SK-N-SH (cell line): ENCODE results near the gene NCKAP5. TPM values are rescaled to one million over a fixed set of nuclear protein-coding genes. Genes with fewer than 3 reads are reported as not detected.

ENCODE experiments used
- CTCF ChIA-PET: fragments of 300-600, 350-600 bp; formaldehyde crosslinking; extraction: SDS; loops from one replicate; lab custom pipeline; 2021; lab: Yijun Ruan, JAX
- POLR2A ChIA-PET: fragments of 350-600 bp; sonication (Branson Sonifier 250); formaldehyde crosslinking; extraction: SDS; loops from one replicate; lab custom pipeline; 2020; ENCODE audit warnings: antibody characterized with exemption, inconsistent platforms; lab: Yijun Ruan, JAX
- DNase-seq: peaks from one replicate; pipeline ENCODE4 v3.0.0; 2012
- H2AFZ ChIP-seq: fragments of 200-600 bp; sonication (generic); 2 replicates; pipeline ENCODE4 v1.8.1; 2016; ENCODE audit warnings: antibody characterized with exemption, mild to moderate bottlenecking, low read depth
- H3F3A ChIP-seq: fragments of 200-600 bp; sonication (generic); replicated peaks from 2 replicates; pipeline ENCODE3; 2016; ENCODE audit warnings: antibody characterized with exemption, mild to moderate bottlenecking; ENCODE audit not compliant: insufficient read depth
- H3K27ac ChIP-seq, 2 experiments: fragments of 200-500 bp in 1 of 2; fragments of 200-600 bp in 1 of 2; sonication (Bioruptor generic) in 1 of 2; sonication (generic), shearing (Covaris generic) in 1 of 2; 2 replicates each; pipeline versions ENCODE4 v1.5.1 to v1.6.1; 2014 to 2016; ENCODE audit warnings: low read depth in 2 of 2, inconsistent platforms in 1 of 2, low read length in 1 of 2, mild to moderate bottlenecking in 1 of 2, mixed read lengths in 1 of 2
- H3K27me3 ChIP-seq: fragments of 200-600 bp; sonication (generic), shearing (Covaris generic); 2 replicates; pipeline ENCODE4 v1.6.1; 2016; ENCODE audit warnings: mixed run types; ENCODE audit not compliant: insufficient read depth
- H3K36me3 ChIP-seq, 2 experiments: fragments of 200-500 bp in 1 of 2; fragments of 200-600 bp in 1 of 2; sonication (Bioruptor generic) in 1 of 2; sonication (generic) in 1 of 2; replicated peaks in 1 of 2; 2 replicates each; pipeline versions ENCODE3 to v1.5.1; 2014 to 2016; ENCODE audit warnings: low read length in 1 of 2, mild to moderate bottlenecking in 1 of 2; ENCODE audit not compliant: insufficient read depth in 2 of 2, control insufficient read depth in 1 of 2
- H3K4me1 ChIP-seq, 2 experiments: fragments of 200-500 bp in 1 of 2; fragments of 200-600 bp in 1 of 2; sonication (Bioruptor generic) in 1 of 2; sonication (generic), shearing (Covaris generic) in 1 of 2; 2 replicates each; pipeline versions ENCODE4 v1.5.1 to v1.6.1; 2014 to 2016; ENCODE audit warnings: low read depth in 1 of 2, low read length in 1 of 2, mixed run types in 1 of 2; ENCODE audit not compliant: insufficient read depth in 2 of 2, control insufficient read depth in 1 of 2
- H3K4me2 ChIP-seq: fragments of 200-600 bp; sonication (generic), shearing (Covaris generic); 2 replicates; pipeline ENCODE4 v1.6.1; 2017; ENCODE audit warnings: mixed run types
- H3K4me3 ChIP-seq, 2 experiments: fragments of 200-500 bp in 1 of 2; fragments of 200-600 bp in 1 of 2; sonication (Bioruptor generic) in 1 of 2; sonication (generic), shearing (Covaris generic) in 1 of 2; 2 replicates each; pipeline versions ENCODE4 v1.5.1 to v1.8.1; 2014 to 2016; ENCODE audit warnings: low read depth in 2 of 2, inconsistent platforms in 1 of 2, low read length in 1 of 2, mild to moderate bottlenecking in 1 of 2, mixed read lengths in 1 of 2, moderate library complexity in 1 of 2
- H3K79me2 ChIP-seq: fragments of 200-600 bp; sonication (generic); 2 replicates; pipeline ENCODE4 v1.8.1; 2017; ENCODE audit warnings: mild to moderate bottlenecking; ENCODE audit not compliant: insufficient read depth
- H3K9ac ChIP-seq: fragments of 200-600 bp; sonication (generic); 2 replicates; pipeline ENCODE4 v1.6.1; 2017; ENCODE audit warnings: mixed run types
- H3K9me2 ChIP-seq: fragments of 200-600 bp; sonication (generic); 2 replicates; pipeline ENCODE4 v1.6.1; 2017; ENCODE audit warnings: mixed run types
- H3K9me3 ChIP-seq: fragments of 200-600 bp; sonication (generic); 2 replicates; pipeline ENCODE4 v1.6.1; 2017; ENCODE audit warnings: mixed run types, mild to moderate bottlenecking, moderate library complexity
- H4K20me1 ChIP-seq: fragments of 200-600 bp; sonication (generic); 2 replicates; pipeline ENCODE4 v1.6.1; 2017; ENCODE audit warnings: mild to moderate bottlenecking, mixed run types; ENCODE audit not compliant: insufficient read depth
- CHD2 ChIP-seq: fragments of 150-350 bp; IDR thresholded peaks from 2 replicates; pipeline ENCODE4 v1.6.1; 2018; ENCODE audit warnings: low read length; ENCODE audit not compliant: partially characterized antibody
- ELF1 ChIP-seq: IDR thresholded peaks from 2 replicates; pipeline ENCODE4 v1.4.0; 2012
- EP300 ChIP-seq, 2 experiments: IDR thresholded peaks; 2 replicates each; pipeline versions ENCODE4 v1.4.0 to v1.6.1; 2012; ENCODE audit warnings: borderline replicate concordance in 1 of 2, low read depth in 1 of 2, low read length in 1 of 2
- EZH2phosphoT487 ChIP-seq: fragments of 200-600 bp; sonication (generic); IDR thresholded peaks from 2 replicates; pipeline ENCODE4 v1.6.1; 2017; ENCODE audit warnings: low read depth, mixed run types, mild to moderate bottlenecking, antibody characterized with exemption, moderate library complexity, borderline replicate concordance
- GABPA ChIP-seq: IDR thresholded peaks from 2 replicates; pipeline ENCODE4 v1.4.0; 2012; ENCODE audit warnings: low read depth, mild to moderate bottlenecking
- GATA2 ChIP-seq: sonication (generic); formaldehyde crosslinking; IDR thresholded peaks from 2 replicates; pipeline ENCODE4 v1.5.0; 2020; ENCODE audit warnings: mild to moderate bottlenecking, missing genetic modification reagents
- MAX ChIP-seq: IDR thresholded peaks from 2 replicates; pipeline ENCODE4 v1.4.0; 2012; ENCODE audit warnings: low read depth
- MEF2A ChIP-seq: IDR thresholded peaks from 2 replicates; pipeline ENCODE4 v1.4.0; 2012; ENCODE audit warnings: low read depth, borderline replicate concordance
- MXI1 ChIP-seq: IDR thresholded peaks from 2 replicates; pipeline ENCODE4 v1.6.1; 2012; ENCODE audit warnings: mild to moderate bottlenecking, low read depth, low read length, improper control_type of control experiment
- NFIC ChIP-seq: IDR thresholded peaks from 2 replicates; pipeline ENCODE4 v1.4.0; 2012; ENCODE audit warnings: borderline replicate concordance
- NRF1 ChIP-seq: IDR thresholded peaks from 2 replicates; pipeline ENCODE4 v1.6.1; 2012; ENCODE audit warnings: low read depth, mild to moderate bottlenecking, low read length
- PBX3 ChIP-seq: IDR thresholded peaks from 2 replicates; pipeline ENCODE4; 2012
- RCOR1 ChIP-seq: fragments of 150-350 bp; IDR thresholded peaks from 2 replicates; pipeline ENCODE4 v1.6.1; 2017; ENCODE audit warnings: antibody characterized with exemption, low read length
- RFX5 ChIP-seq: IDR thresholded peaks from 2 replicates; pipeline ENCODE4 v1.6.1; 2012; ENCODE audit warnings: mild to moderate bottlenecking, improper control_type of control experiment, low read length
- SIN3A ChIP-seq: IDR thresholded peaks from 2 replicates; pipeline ENCODE4 v1.6.1; 2012; ENCODE audit warnings: low read depth, mild to moderate bottlenecking, low read length, moderate library complexity, borderline replicate concordance
- SMC3 ChIP-seq: IDR thresholded peaks from 2 replicates; pipeline ENCODE4 v1.6.1; 2012; ENCODE audit warnings: low read depth, low read length, improper control_type of control experiment
- TAF1 ChIP-seq: IDR thresholded peaks from 2 replicates; pipeline ENCODE4 v1.6.1; 2012; ENCODE audit warnings: low read depth, mild to moderate bottlenecking, low read length, moderate library complexity, borderline replicate concordance
- TEAD4 ChIP-seq: IDR thresholded peaks from 2 replicates; pipeline ENCODE4 v1.4.0; 2012; ENCODE audit warnings: mild to moderate bottlenecking, borderline replicate concordance; ENCODE audit not compliant: insufficient read depth
- USF1 ChIP-seq: IDR thresholded peaks from 2 replicates; pipeline ENCODE4 v1.4.0; 2012; ENCODE audit warnings: low read depth, borderline replicate concordance
- USF2 ChIP-seq: fragments of 150-350 bp; IDR thresholded peaks from 2 replicates; pipeline ENCODE4 v1.6.1; 2017; ENCODE audit warnings: antibody characterized with exemption, low read length, low read depth, borderline replicate concordance
- ZBTB33 ChIP-seq: IDR thresholded peaks from 2 replicates; pipeline ENCODE4 v1.4.0; 2012; ENCODE audit warnings: low read depth, borderline replicate concordance
- WGBS: methylation state at CpG from one replicate; pipeline ENCODE4 v1.1.6; 2017; ENCODE audit warnings: low lambda C conversion rate; 5-methylcytosine and 5-hydroxymethylcytosine counted together
- polyA plus RNA-seq, 3 experiments: library from polyadenylated mRNA; depleted of rRNA; stranded (reverse); fragments of >200 nt; gene quantifications; 2 replicates each; pipeline ENCODE4 v1.2.3, GENCODE V29; 2012

Gene NCKAP5
- polyA plus RNA-seq, 1 of the 3 experiments (the other 2 are of a cell fraction), result 0.02 TPM

GRCh38 chr2:132752421-132753206 lies 815.6 kb downstream of the NCKAP5 start:
- peaks cover 3% of the 10 kb centered on the region for H3F3A ChIP-seq
- no peak overlapping the region for H2AFZ ChIP-seq
- H3K9me3 ChIP-seq, result no peaks in the 10 kb centered on the region
- H3K9ac ChIP-seq, result no peak overlapping the region
- H4K20me1 ChIP-seq, result no peaks in the 10 kb centered on the region
- H3K27ac ChIP-seq, result no peak overlapping the region
- H3K4me2 ChIP-seq, result no peak overlapping the region
- 85% methylated on average over 5 of the region's 5 CpGs for WGBS
- no peaks in the 10 kb centered on the region for H3K79me2 ChIP-seq
- no peak overlapping the region for H3K4me3 ChIP-seq
- DNase-seq, result no peak
- TF ChIP-seq NFIC, result no peak
- TF ChIP-seq CHD2, result no peak
- no peak for TF ChIP-seq SMC3
- POLR2A ChIA-PET, result no interaction called here
- H3K36me3 ChIP-seq, result no peaks in the 10 kb centered on the region
- H3K27me3 ChIP-seq, result no peaks in the 10 kb centered on the region
- CTCF ChIA-PET, result no interaction called here
- H3K9me2 ChIP-seq, result no peaks in the 10 kb centered on the region
- peaks cover 3 to 16% of the 10 kb centered on the region in 2 experiments; a peak in 2 of 4 replicates for H3K4me1 ChIP-seq

- Histone ChIP-seq H3K79me2 (no peaks in the 10 kb centered on the region), H3K4me3 (no peak overlapping the region), H2AFZ (no peak overlapping the region), H3K9ac (no peak overlapping the region)
- POLR2A ChIA-PET, result no interaction called here
- DNase-seq, result no peak
- TF ChIP-seq GABPA, result no peak
- no peak for TF ChIP-seq USF1
- no peak for TF ChIP-seq SIN3A
- no peak for TF ChIP-seq SMC3
- no peak for TF ChIP-seq MAX
- no peak for TF ChIP-seq ELF1
- TF ChIP-seq USF2, result no peak
- TF ChIP-seq TAF1, result no peak
- no peak for TF ChIP-seq CHD2
- no peak for TF ChIP-seq RFX5
- TF ChIP-seq MEF2A, result no peak
- no peak for TF ChIP-seq NRF1
- no peak for TF ChIP-seq MXI1
- TF ChIP-seq PBX3, result no peak
- TF ChIP-seq RCOR1, result no peak
- TF ChIP-seq TEAD4, result no peak
- no peak for TF ChIP-seq EZH2phosphoT487
- TF ChIP-seq EP300 (IDR thresholded peaks at IDR 0.05; ENCODE audit: borderline replicate concordance in 1 of 2, low read depth in 1 of 2, low read length in 1 of 2), result no peak
- TF ChIP-seq GATA2 (CRISPR knock-in tag), result no peak
- TF ChIP-seq ZBTB33, result no peak
- TF ChIP-seq, all 33 proteins: peak for 0
- no peak overlapping the region for H3K4me2 ChIP-seq
- H3K27me3 ChIP-seq, result no peaks in the 10 kb centered on the region
- H3F3A ChIP-seq, result no peaks in the 10 kb centered on the region
- CTCF ChIA-PET, result no interaction called here
- no peaks in the 10 kb centered on the region for H3K9me3 ChIP-seq
- no peaks in the 10 kb centered on the region for H4K20me1 ChIP-seq
- H3K36me3 ChIP-seq, result no peaks in the 10 kb centered on the region
- H3K4me1 ChIP-seq, result peaks cover 0 to 10% of the 10 kb centered on the region in 2 experiments; a peak in 2 of 4 replicates
- no peaks in the 10 kb centered on the region for H3K9me2 ChIP-seq
- no peak overlapping the region for H3K27ac ChIP-seq
Observed at GRCh38 chr2:132751836-132752235, 816.4 kb downstream of the NCKAP5 start.
